H1 (cell line): Measurements from ENCODE around the gene GPN2. TPM values are rescaled to one million over a fixed set of nuclear protein-coding genes. Genes with fewer than 3 reads are reported as not detected.

Experiments
- CTCF ChIA-PET: fragments of 300-600 bp; sonication (Branson Sonifier 250); formaldehyde crosslinking; loops from one replicate; lab custom pipeline; 2021; ENCODE audit not compliant: partially characterized antibody; lab: Charles Lee
- POLR2A ChIA-PET: fragments of 300-600 bp; sonication (Branson Sonifier 250); formaldehyde crosslinking; loops from one replicate; lab custom pipeline; 2021; ENCODE audit warnings: inconsistent platforms; ENCODE audit not compliant: partially characterized antibody; lab: Charles Lee
- DNase-seq, 2 experiments: peaks; one replicate each; pipeline versions ENCODE4 v3.0.0 to v3.0.0-alpha.2; 2010 to 2022; ENCODE audit warnings: low spot score in 2 of 2, low read depth in 1 of 2, mixed read lengths in 1 of 2
- FAIRE-seq: peaks from 2 replicates; lab custom pipeline; 2011; peaks lifted over from hg19 to GRCh38; lab: Jason Lieb, UNC
- H2AFZ ChIP-seq: 2 replicates; pipeline ENCODE4 v1.8.1; 2012; ENCODE audit warnings: low read length, inconsistent platforms
- H2AK5ac ChIP-seq: 2 replicates; pipeline ENCODE4 v1.6.1; 2013; ENCODE audit warnings: low read depth, low read length
- H2BK120ac ChIP-seq: replicated peaks from 2 replicates; pipeline ENCODE3; 2013; ENCODE audit warnings: low read depth, low read length, inconsistent platforms
- H2BK12ac ChIP-seq: 2 replicates; pipeline ENCODE4 v1.6.1; 2013; ENCODE audit warnings: low read depth, low read length
- H2BK15ac ChIP-seq: 2 replicates; pipeline ENCODE4 v1.6.1; 2013; ENCODE audit warnings: low read length
- H2BK20ac ChIP-seq: 2 replicates; pipeline ENCODE4 v1.6.1; 2013; ENCODE audit warnings: low read length
- H2BK5ac ChIP-seq: 2 replicates; pipeline ENCODE4 v1.6.1; 2013; ENCODE audit warnings: low read depth, low read length
- H3K14ac ChIP-seq: 2 replicates; pipeline ENCODE4 v1.6.1; 2013; ENCODE audit warnings: inconsistent platforms; ENCODE audit not compliant: insufficient read length
- H3K18ac ChIP-seq: 2 replicates; pipeline ENCODE4 v1.6.1; 2013; ENCODE audit warnings: low read length; ENCODE audit errors: extremely low read depth
- H3K23ac ChIP-seq: 2 replicates; pipeline ENCODE4 v1.6.1; 2013; ENCODE audit warnings: inconsistent platforms; ENCODE audit not compliant: insufficient read length
- H3K23me2 ChIP-seq: 2 replicates; pipeline ENCODE4 v1.6.1; 2013; ENCODE audit warnings: low read depth, low read length
- H3K27ac ChIP-seq: 2 replicates; pipeline ENCODE4 v1.6.1; 2011; ENCODE audit warnings: low read depth, low read length, inconsistent platforms
- H3K27me3 ChIP-seq, 4 experiments: replicated peaks in 1 of 4; 1 replicate in 1 of 4; 2 replicates in 3 of 4; pipeline versions ENCODE4 v1.6.1 to v1.8.1; 2011 to 2013; ENCODE audit warnings: low read length in 3 of 4, mild to moderate bottlenecking in 3 of 4, inconsistent platforms in 2 of 4, mixed read lengths in 2 of 4, moderate library complexity in 1 of 4; ENCODE audit not compliant: control insufficient read depth in 3 of 4, insufficient read depth in 3 of 4; ENCODE audit errors: extremely low read depth in 1 of 4
- H3K36me3 ChIP-seq, 4 experiments: 2 replicates each; pipeline versions ENCODE4 v1.6.1 to v1.8.1; 2011 to 2013; ENCODE audit warnings: mild to moderate bottlenecking in 4 of 4, low read length in 3 of 4, moderate library complexity in 2 of 4, control low read depth in 1 of 4, inconsistent platforms in 1 of 4; ENCODE audit not compliant: insufficient read depth in 4 of 4, control insufficient read depth in 2 of 4
- H3K4ac ChIP-seq: replicated peaks from 2 replicates; pipeline ENCODE3; 2013; ENCODE audit warnings: low read length, low read depth, mixed read lengths, inconsistent platforms; ENCODE audit not compliant: insufficient read length
- H3K4me1 ChIP-seq, 4 experiments: replicated peaks in 1 of 4; 1 replicate in 1 of 4; 2 replicates in 3 of 4; pipeline versions ENCODE4 v1.6.1 to v1.8.1; 2011 to 2013; ENCODE audit warnings: low read length in 3 of 4, inconsistent platforms in 2 of 4, mixed read lengths in 1 of 4; ENCODE audit not compliant: insufficient read depth in 4 of 4, control insufficient read depth in 3 of 4
- H3K4me2 ChIP-seq, 2 experiments: 2 replicates each; pipeline versions ENCODE4 v1.6.1 to v1.8.1; 2011 to 2013; ENCODE audit warnings: low read depth in 2 of 2, low read length in 2 of 2, control low read depth in 1 of 2, inconsistent platforms in 1 of 2, mild to moderate bottlenecking in 1 of 2; ENCODE audit not compliant: insufficient read depth in 1 of 2
- H3K4me3 ChIP-seq, 4 experiments: fragments of 200-600, 300-600 bp in 1 of 4; sonication (generic), shearing (Covaris generic), sonication (Bioruptor Twin) in 1 of 4; 2 replicates each; pipeline versions ENCODE4 v1.5.1 to v1.8.1; 2011 to 2016; ENCODE audit warnings: low read length in 4 of 4, low read depth in 3 of 4, control low read depth in 2 of 4, inconsistent platforms in 2 of 4, mild to moderate bottlenecking in 2 of 4, mixed read lengths in 1 of 4, moderate library complexity in 1 of 4; ENCODE audit not compliant: insufficient read depth in 2 of 4; ENCODE audit errors: extremely low read depth in 1 of 4
- H3K56ac ChIP-seq: replicated peaks from 2 replicates; pipeline ENCODE3; 2013; ENCODE audit warnings: low read depth, mild to moderate bottlenecking, mixed read lengths, low read length, inconsistent platforms; ENCODE audit not compliant: insufficient read length
- H3K79me1 ChIP-seq: 2 replicates; pipeline ENCODE4 v1.6.1; 2013; ENCODE audit warnings: low read depth, low read length, control low read depth
- H3K79me2 ChIP-seq, 2 experiments: 2 replicates each; pipeline versions ENCODE4 v1.6.1 to v1.8.1; 2012 to 2013; ENCODE audit warnings: low read length in 2 of 2, mild to moderate bottlenecking in 2 of 2, inconsistent platforms in 1 of 2; ENCODE audit not compliant: insufficient read depth in 2 of 2, control insufficient read depth in 1 of 2
- H3K9ac ChIP-seq, 4 experiments: replicated peaks in 1 of 4; 1 replicate in 1 of 4; 2 replicates in 3 of 4; pipeline versions ENCODE4 v1.6.1 to v1.8.1; 2011 to 2013; ENCODE audit warnings: low read depth in 3 of 4, low read length in 3 of 4, control low read depth in 2 of 4, mild to moderate bottlenecking in 2 of 4, moderate library complexity in 2 of 4, inconsistent platforms in 1 of 4; ENCODE audit errors: extremely low read depth in 1 of 4
- H3K9me3 ChIP-seq, 2 experiments: 2 replicates each; pipeline versions ENCODE4 v1.6.1 to v1.8.1; 2012 to 2013; ENCODE audit warnings: mild to moderate bottlenecking in 2 of 2, moderate library complexity in 2 of 2, control low read depth in 1 of 2, inconsistent platforms in 1 of 2, low read depth in 1 of 2, low read length in 1 of 2, mixed read lengths in 1 of 2; ENCODE audit not compliant: insufficient read depth in 2 of 2
- H4K20me1 ChIP-seq, 2 experiments: replicated peaks in 1 of 2; 2 replicates each; pipeline versions ENCODE3 to v1.8.1; 2011 to 2013; ENCODE audit warnings: inconsistent platforms in 2 of 2, low read length in 2 of 2, mild to moderate bottlenecking in 1 of 2; ENCODE audit not compliant: insufficient read depth in 2 of 2, control insufficient read depth in 1 of 2
- H4K5ac ChIP-seq: 2 replicates; pipeline ENCODE4 v1.6.1; 2013; ENCODE audit warnings: low read length, low read depth, mixed read lengths, inconsistent platforms; ENCODE audit not compliant: insufficient read length
- H4K8ac ChIP-seq: 2 replicates; pipeline ENCODE4 v1.8.0; 2013; ENCODE audit warnings: mild to moderate bottlenecking, moderate library complexity, low read length, inconsistent platforms; ENCODE audit not compliant: insufficient read depth; ENCODE audit errors: extremely low read depth
- H4K91ac ChIP-seq: replicated peaks from 2 replicates; pipeline ENCODE3; 2013; ENCODE audit warnings: low read length, mixed read lengths, inconsistent platforms; ENCODE audit not compliant: insufficient read length
- CBX8 ChIP-seq: fragments of 300-800, 300-1000 bp; sonication (generic); IDR thresholded peaks from 2 replicates; pipeline ENCODE4 v1.7.1; 2016; ENCODE audit warnings: low read depth, low read length, borderline replicate concordance
- CREB1 ChIP-seq: IDR thresholded peaks from 2 replicates; pipeline ENCODE4 v1.6.1; 2012; ENCODE audit warnings: inconsistent platforms
- GTF2F1 ChIP-seq: IDR thresholded peaks from 2 replicates; pipeline ENCODE4 v1.6.1; 2012; ENCODE audit warnings: low read depth, low read length, improper control_type of control experiment, borderline replicate concordance
- KDM1A ChIP-seq: fragments of 200-600, 300-600 bp; sonication (generic); IDR thresholded peaks from 2 replicates; pipeline ENCODE4 v1.7.1; 2016; ENCODE audit warnings: mild to moderate bottlenecking, low read length, borderline replicate concordance
- PHF8 ChIP-seq: fragments of 200-600 bp; sonication (generic); conservative IDR thresholded peaks from 2 replicates; pipeline ENCODE4 v1.7.1; 2012; ENCODE audit warnings: low read depth, mild to moderate bottlenecking, inconsistent platforms, low read length, moderate library complexity
- POLR2A ChIP-seq, 2 experiments: IDR thresholded peaks; 1 replicate in 1 of 2; 2 replicates in 1 of 2; pipeline ENCODE4 v1.6.1; 2011; ENCODE audit warnings: low read depth in 2 of 2, low read length in 2 of 2, mild to moderate bottlenecking in 2 of 2; ENCODE audit errors: control extremely low read depth in 1 of 2
- RBBP5 ChIP-seq: IDR thresholded peaks from 2 replicates; pipeline ENCODE4 v1.7.1; 2012; ENCODE audit warnings: low read depth, mild to moderate bottlenecking, inconsistent platforms, low read length, moderate library complexity, borderline replicate concordance
- SIX5 ChIP-seq: IDR thresholded peaks from 2 replicates; pipeline ENCODE4 v1.6.1; 2011; ENCODE audit warnings: mild to moderate bottlenecking, low read depth, low read length
- SP1 ChIP-seq: IDR thresholded peaks from 2 replicates; pipeline ENCODE4 v1.6.1; 2011; ENCODE audit warnings: low read depth, low read length
- TCF12 ChIP-seq: IDR thresholded peaks from 2 replicates; pipeline ENCODE4 v1.6.1; 2011; ENCODE audit warnings: low read depth, mild to moderate bottlenecking, low read length
- TEAD4 ChIP-seq: IDR thresholded peaks from 2 replicates; pipeline ENCODE4 v1.6.1; 2012; ENCODE audit warnings: low read depth, low read length, inconsistent platforms, mixed read lengths
- ZNF274 ChIP-seq: IDR thresholded peaks from 2 replicates; pipeline ENCODE4 v1.7.0; 2012; ENCODE audit warnings: low read length, borderline replicate concordance; ENCODE audit errors: extremely low read depth
- WGBS, 2 experiments: shearing (Covaris generic) in 1 of 2; methylation state at CpG; one replicate each; pipeline versions ENCODE4 v1.1.6 to v1.1.7; 2013 to 2015; ENCODE audit warnings: low lambda C conversion rate in 2 of 2, mixed read lengths in 2 of 2, inconsistent platforms in 1 of 2, low coverage in 1 of 2, missing lambda C conversion rate in 1 of 2; ENCODE audit not compliant: insufficient replicate concordance in 2 of 2, insufficient coverage in 1 of 2, insufficient read length in 1 of 2; ENCODE audit errors: extremely low coverage in 1 of 2, missing lambda C conversion rate in 1 of 2; 5-methylcytosine and 5-hydroxymethylcytosine counted together
- polyA plus RNA-seq, 7 experiments: library from polyadenylated mRNA; depleted of rRNA in 3 of 7; stranded (reverse) in 5 of 7; unstranded in 2 of 7; fragments of >200 nt in 5 of 7; fragments of 200-250 nt in 2 of 7; gene quantifications; 1 replicate in 5 of 7; 2 replicates in 1 of 7; 4 replicates in 1 of 7; pipeline versions ENCODE4 v1.2.1 to v1.2.3, GENCODE V29; 2011 to 2013; ENCODE audit warnings: missing spikeins in 2 of 7, mixed read lengths in 2 of 7
- total RNA-seq: library from RNA; stranded (reverse); fragmentation: NEBNext Ultra II Directional; extraction: Animal tissue kit (Norgen Biotek cat#: 25700); gene quantifications from 2 replicates; pipeline ENCODE4 v1.2.1, GENCODE V29; 2021
- TF ChIP-seq, protein P1 (sequence below): IDR thresholded peaks from 2 replicates; pipeline ENCODE4 v1.6.1; 2012; ENCODE audit warnings: low read length, inconsistent platforms

The GPN2 gene
- total and polyA plus RNA-seq, 2 of the 8 experiments (the other 6 are each of a cell fraction or from before 2014, with no cell fraction given) = 27.3 to 36.8 TPM

GRCh38 chr1:26839339-26839722 is 50.8 kb downstream of the GPN2 start:
- no peaks in the 10 kb centered on the region for H3K4me1 ChIP-seq
- peaks cover 0 to 3% of the 10 kb centered on the region in 2 experiments for H4K20me1 ChIP-seq
- H3K4ac ChIP-seq = no peak overlapping the region
- no peak overlapping the region for H3K56ac ChIP-seq
- H2BK120ac ChIP-seq = no peak overlapping the region
- H2BK5ac ChIP-seq = no peak overlapping the region
- TF ChIP-seq GTF2F1 (no peak), KDM1A (no peak), POLR2A (IDR thresholded peaks at IDR 0.05; ENCODE audit: control extremely low read depth in 1 of 2, low read depth in 2 of 2, low read length in 2 of 2) (no peak), SIX5 (no peak), SP1 (no peak), TEAD4 (no peak), RBBP5 (no peak), CBX8 (no peak), CREB1 (no peak), TCF12 (no peak), ZNF274 (no peak), PHF8 (no peak)
- TF ChIP-seq, protein P1, sequence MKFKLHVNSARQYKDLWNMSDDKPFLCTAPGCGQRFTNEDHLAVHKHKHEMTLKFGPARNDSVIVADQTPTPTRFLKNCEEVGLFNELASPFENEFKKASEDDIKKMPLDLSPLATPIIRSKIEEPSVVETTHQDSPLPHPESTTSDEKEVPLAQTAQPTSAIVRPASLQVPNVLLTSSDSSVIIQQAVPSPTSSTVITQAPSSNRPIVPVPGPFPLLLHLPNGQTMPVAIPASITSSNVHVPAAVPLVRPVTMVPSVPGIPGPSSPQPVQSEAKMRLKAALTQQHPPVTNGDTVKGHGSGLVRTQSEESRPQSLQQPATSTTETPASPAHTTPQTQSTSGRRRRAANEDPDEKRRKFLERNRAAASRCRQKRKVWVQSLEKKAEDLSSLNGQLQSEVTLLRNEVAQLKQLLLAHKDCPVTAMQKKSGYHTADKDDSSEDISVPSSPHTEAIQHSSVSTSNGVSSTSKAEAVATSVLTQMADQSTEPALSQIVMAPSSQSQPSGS = no peak
- no peak overlapping the region for H3K4me3 ChIP-seq
- H3K9ac ChIP-seq = no peak overlapping the region
- H3K79me2 ChIP-seq = no peaks in the 10 kb centered on the region
- H3K14ac ChIP-seq = no peak overlapping the region
- no peak overlapping the region for H2AFZ ChIP-seq
- 86% methylated on average over 1 of the region's 1 CpG; no CpG with 5 or more reads in 1 of the 2 experiments for WGBS, 2 experiments
- H3K4me2 ChIP-seq = no peak overlapping the region
- H3K36me3 ChIP-seq = peaks cover under 1 to 6% (median 3%) of the 10 kb centered on the region in 4 experiments; a peak in 6 of 8 replicates
- H3K27ac ChIP-seq = no peak overlapping the region
- H4K91ac ChIP-seq = no peak overlapping the region
- H3K23me2 ChIP-seq = no peaks in the 10 kb centered on the region
- DNase-seq = no peak
- H2BK20ac ChIP-seq = no peak overlapping the region
- no peaks in the 10 kb centered on the region for H3K79me1 ChIP-seq
- CTCF ChIA-PET = interaction anchor here (0.8 to 12.8 kb wide), 8 partner anchors 9 to 40 kb away, joined by 3 to 125 read pairs (median 4); partner anchors contain the start of gene SFN
- POLR2A ChIA-PET = interaction anchor here (1.1 to 1.3 kb wide), 2 partner anchors 13 to 47 kb away, joined by 3 to 4 read pairs; partner anchors contain the start of gene ZDHHC18
- H4K5ac ChIP-seq = no peak overlapping the region
- H2BK15ac ChIP-seq = no peak overlapping the region
- H3K9me3 ChIP-seq = no peaks in the 10 kb centered on the region
- no peak overlapping the region for H3K23ac ChIP-seq
- H3K27me3 ChIP-seq = no peaks in the 10 kb centered on the region
- H2BK12ac ChIP-seq = no peak overlapping the region
- H2AK5ac ChIP-seq = no peak overlapping the region
- H4K8ac ChIP-seq = no peak overlapping the region
- H3K18ac ChIP-seq = no peak overlapping the region
- FAIRE-seq = no peak
